HFFc6 (cell line): ENCODE measurements around the gene NEK9. TPM values are rescaled to one million over a fixed set of nuclear protein-coding genes. Genes with fewer than 3 reads are reported as not detected.

ENCODE experiments used
- DNase-seq: peaks from one replicate; pipeline ENCODE4 v3.0.0-alpha.2; 2018
- H3K27ac Mint-ChIP-seq: 2 replicates; pipeline ENCODE4 v1.8.0; 2020; ENCODE audit warnings: mild to moderate bottlenecking, mixed read lengths
- H3K27me3 Mint-ChIP-seq: 2 replicates; pipeline ENCODE4 v1.8.0; 2021; ENCODE audit warnings: mild to moderate bottlenecking, moderate library complexity, mixed read lengths; ENCODE audit not compliant: insufficient read depth
- H3K36me3 Mint-ChIP-seq: 2 replicates; pipeline ENCODE4 v1.8.0; 2021; ENCODE audit warnings: low read depth, mixed read lengths
- H3K4me1 Mint-ChIP-seq: 2 replicates; pipeline ENCODE4 v1.8.0; 2020; ENCODE audit warnings: low read depth, mixed read lengths
- H3K4me3 Mint-ChIP-seq: 2 replicates; pipeline ENCODE4 v1.8.0; 2020; ENCODE audit warnings: mild to moderate bottlenecking, moderate library complexity, mixed read lengths
- H3K9me3 Mint-ChIP-seq: 2 replicates; pipeline ENCODE4 v1.8.0; 2020; ENCODE audit warnings: mild to moderate bottlenecking, mixed read lengths
- total RNA-seq, 6 experiments: library from RNA; stranded (reverse); fragmentation: NEBNext Ultra II Directional; extraction: Animal tissue kit (Norgen Biotek cat#: 25700); gene quantifications; 2 replicates in 1 of 6; 3 replicates in 5 of 6; pipeline ENCODE4 v1.2.3, GENCODE V29; 2021
- TF ChIP-seq, protein P1 (sequence below): fragments of 200-600 bp; sonication (generic); IDR thresholded peaks from 2 replicates; pipeline ENCODE4 v1.5.0; 2021; ENCODE audit warnings: antibody characterized with exemption, mild to moderate bottlenecking

The NEK9 gene
- total RNA-seq, 6 experiments from 2014 or later = 67.6 to 79.4 (median 69.4) TPM

DNA sequence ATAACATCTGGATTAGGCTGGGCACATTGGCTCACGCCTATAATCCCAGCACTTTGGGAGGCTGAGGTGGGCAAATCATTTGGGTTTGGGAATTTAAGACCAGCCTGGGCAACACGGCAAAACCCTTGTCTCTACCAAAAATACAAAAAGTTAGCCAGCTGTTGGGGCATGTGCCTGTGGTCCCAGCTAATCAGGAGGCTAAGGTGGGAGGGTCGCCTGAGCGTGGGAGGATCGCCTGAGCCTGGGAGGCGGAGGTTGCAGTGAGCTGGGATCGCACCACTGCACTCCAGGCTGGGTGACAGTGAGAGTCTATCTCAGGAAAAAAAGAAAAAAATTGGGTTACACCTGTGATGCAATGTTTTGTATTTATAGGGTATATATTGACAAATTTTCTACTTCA is 5.3 kb downstream of the NEK9 start:
- TF ChIP-seq, protein P1, sequence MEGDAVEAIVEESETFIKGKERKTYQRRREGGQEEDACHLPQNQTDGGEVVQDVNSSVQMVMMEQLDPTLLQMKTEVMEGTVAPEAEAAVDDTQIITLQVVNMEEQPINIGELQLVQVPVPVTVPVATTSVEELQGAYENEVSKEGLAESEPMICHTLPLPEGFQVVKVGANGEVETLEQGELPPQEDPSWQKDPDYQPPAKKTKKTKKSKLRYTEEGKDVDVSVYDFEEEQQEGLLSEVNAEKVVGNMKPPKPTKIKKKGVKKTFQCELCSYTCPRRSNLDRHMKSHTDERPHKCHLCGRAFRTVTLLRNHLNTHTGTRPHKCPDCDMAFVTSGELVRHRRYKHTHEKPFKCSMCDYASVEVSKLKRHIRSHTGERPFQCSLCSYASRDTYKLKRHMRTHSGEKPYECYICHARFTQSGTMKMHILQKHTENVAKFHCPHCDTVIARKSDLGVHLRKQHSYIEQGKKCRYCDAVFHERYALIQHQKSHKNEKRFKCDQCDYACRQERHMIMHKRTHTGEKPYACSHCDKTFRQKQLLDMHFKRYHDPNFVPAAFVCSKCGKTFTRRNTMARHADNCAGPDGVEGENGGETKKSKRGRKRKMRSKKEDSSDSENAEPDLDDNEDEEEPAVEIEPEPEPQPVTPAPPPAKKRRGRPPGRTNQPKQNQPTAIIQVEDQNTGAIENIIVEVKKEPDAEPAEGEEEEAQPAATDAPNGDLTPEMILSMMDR = no peak
- no peak overlapping the region for H3K4me3 Mint-ChIP-seq

DNA sequence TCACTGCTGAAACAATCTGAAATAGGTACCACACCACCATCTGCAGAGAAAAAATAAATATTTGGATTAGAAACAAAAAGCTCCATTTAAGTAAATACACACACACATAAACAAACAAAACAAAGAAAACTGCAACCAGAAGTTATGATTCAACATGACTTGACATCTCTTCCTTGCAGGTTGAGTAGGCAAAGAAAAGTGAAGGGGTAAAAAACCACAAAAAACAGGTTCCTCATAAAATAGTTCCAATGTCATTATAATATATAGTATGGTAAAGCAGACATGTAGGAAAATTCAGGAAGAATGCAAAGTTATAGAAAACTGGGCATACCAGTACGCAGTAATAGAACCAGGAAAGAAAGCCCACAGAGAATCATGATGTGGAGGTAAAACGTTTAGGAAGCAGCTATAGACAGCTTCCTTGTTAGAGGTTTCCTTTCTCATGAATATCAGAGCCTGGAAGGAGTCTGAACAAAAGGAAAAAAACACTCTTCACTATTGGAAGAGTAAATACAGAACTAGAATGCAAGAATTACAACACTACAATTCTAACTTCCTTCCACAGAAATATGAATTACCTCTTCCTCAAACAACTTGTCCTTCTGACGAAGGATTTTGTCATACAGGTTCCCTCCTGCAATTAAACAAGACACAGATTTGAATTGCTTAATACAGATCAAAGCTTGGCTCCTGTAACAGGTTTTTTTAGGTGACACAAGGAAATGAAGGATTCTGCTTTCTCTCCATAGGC is 6.1 kb downstream of the NEK9 start:
- DNase-seq = no peak
- H3K27me3 Mint-ChIP-seq = 0 out of 2 replicates have a peak, but pooled peaks cover 1% of the 10 kb centered on the region
- no peak overlapping the region for H3K4me3 Mint-ChIP-seq
- H3K4me1 Mint-ChIP-seq = peaks cover 45% of the 10 kb centered on the region
- peaks cover 27% of the 10 kb centered on the region for H3K36me3 Mint-ChIP-seq
- H3K9me3 Mint-ChIP-seq = no peaks in the 10 kb centered on the region
- H3K27ac Mint-ChIP-seq = no peak overlapping the region; the same call in 1 of the 2 replicates
- TF ChIP-seq, protein P1 = no peak

More for the DNA sequence above, 5.3 kb downstream of the NEK9 start:
- no peaks in the 10 kb centered on the region for H3K27me3 Mint-ChIP-seq
- no peaks in the 10 kb centered on the region for H3K9me3 Mint-ChIP-seq
- H3K4me1 Mint-ChIP-seq = peaks cover 51% of the 10 kb centered on the region
- no peak overlapping the region for H3K27ac Mint-ChIP-seq
- DNase-seq = no peak
- H3K36me3 Mint-ChIP-seq = peaks cover 32% of the 10 kb centered on the region

DNA sequence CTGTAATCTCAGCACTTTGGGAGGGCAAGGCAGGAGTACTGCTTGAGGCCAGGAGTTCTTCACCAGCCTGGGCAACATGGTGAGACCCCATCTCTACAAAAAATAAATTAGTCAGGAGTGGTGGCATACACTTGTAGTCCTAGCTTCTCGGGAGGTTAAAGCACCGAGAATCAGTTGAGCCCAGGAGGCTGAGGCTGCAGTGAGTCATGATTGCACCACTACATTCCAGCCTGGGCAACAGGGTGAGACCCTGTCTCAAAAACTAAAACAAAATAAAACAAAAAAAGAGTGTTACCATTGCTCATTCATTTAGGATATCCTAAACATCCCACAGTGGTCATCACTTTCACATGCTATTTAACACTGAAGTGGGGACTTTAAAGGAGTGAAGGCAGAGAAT is 7.8 kb downstream of the NEK9 start:
- TF ChIP-seq, protein P1 = no peak
- Mint-ChIP-seq H3K9me3 (no peaks in the 10 kb centered on the region), H3K4me1 (peaks cover 28% of the 10 kb centered on the region), H3K27me3 (0 out of 2 replicates have a peak, but pooled peaks cover 1% of the 10 kb centered on the region), H3K4me3 (no peak overlapping the region), H3K36me3 (peaks cover 27% of the 10 kb centered on the region), H3K27ac (peak overlapping the region; percentile 62)
- no peak for DNase-seq

DNA sequence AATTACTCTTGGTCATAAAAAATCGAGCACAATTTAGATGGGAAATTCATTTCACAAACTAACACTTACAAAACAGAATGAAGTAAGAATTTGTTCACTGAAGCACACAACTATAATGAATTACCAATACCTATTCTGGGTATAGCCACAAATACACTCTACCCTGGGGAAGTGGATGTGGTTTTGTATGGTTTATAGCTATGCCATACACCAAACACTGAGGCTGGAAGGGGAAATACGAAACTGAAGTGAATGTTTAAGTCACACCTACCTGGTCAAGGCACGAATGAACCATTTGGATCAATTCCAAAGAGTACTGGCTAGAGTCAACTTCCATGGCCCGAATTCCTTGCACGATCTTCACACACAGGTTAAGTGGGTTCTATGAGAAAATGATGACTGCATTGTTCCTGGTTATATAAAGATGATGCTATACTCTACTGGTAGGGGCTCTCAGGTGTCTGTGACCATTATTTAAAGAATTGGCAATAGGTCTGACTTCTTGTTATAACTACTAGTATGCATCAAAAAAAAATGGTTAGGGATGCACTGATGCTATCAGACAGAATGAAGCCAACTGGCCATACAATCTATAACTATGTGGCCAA is 12.8 kb downstream of the NEK9 start:
- Mint-ChIP-seq H3K9me3 (no peaks in the 10 kb centered on the region), H3K27me3 (0 out of 2 replicates have a peak, but pooled peaks cover 1% of the 10 kb centered on the region), H3K4me3 (no peak overlapping the region), H3K27ac (no peak overlapping the region), H3K36me3 (peaks cover 26% of the 10 kb centered on the region), H3K4me1 (peaks cover 7% of the 10 kb centered on the region)
- no peak for DNase-seq
- TF ChIP-seq, protein P1 = no peak

DNA sequence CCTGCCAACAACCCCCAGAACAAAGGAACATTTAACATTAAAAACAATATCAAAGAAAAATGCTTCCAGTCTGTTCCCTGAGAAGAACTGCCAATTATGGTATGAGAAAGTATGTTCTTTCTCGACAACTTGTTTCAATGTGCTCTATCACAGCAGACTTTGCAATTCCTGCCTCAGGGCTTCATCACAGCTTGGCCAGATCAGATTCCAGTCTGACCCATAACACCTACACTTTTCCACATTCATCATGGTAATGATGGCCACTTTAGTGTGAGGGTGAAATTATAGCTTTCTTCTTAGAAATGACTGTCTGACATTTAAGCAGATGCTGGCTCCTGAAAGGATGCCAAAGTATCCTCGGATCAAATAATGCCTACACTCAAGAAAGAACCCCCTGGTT is 17.0 kb downstream of the NEK9 start:
- no peaks in the 10 kb centered on the region for H3K4me1 Mint-ChIP-seq

More for the DNA sequence above, 17.0 kb downstream of the NEK9 start:
- Mint-ChIP-seq H3K27ac (no peak overlapping the region), H3K27me3 (no peaks in the 10 kb centered on the region; the same call in 1 of the 2 replicates), H3K9me3 (no peaks in the 10 kb centered on the region), H3K4me3 (no peak overlapping the region), H3K36me3 (peaks cover 16% of the 10 kb centered on the region)
- DNase-seq = no peak
- TF ChIP-seq, protein P1 = no peak
